HG03095 (cell line): ENCODE measurements around the gene RNF146.
"Not testable (repeated sequence)": the region's sequence is repeated elsewhere in the genome, so short reads cannot be mapped to it uniquely, and the experiment has no call there.

Experiments used
- ATAC-seq: cut with Tn5 transposase; IDR thresholded peaks from one replicate; pipeline ENCODE4 v1.9.1; 2021; ENCODE audit warnings: moderate library complexity; ENCODE audit not compliant: unreplicated experiment

Gene RNF146, protein sequence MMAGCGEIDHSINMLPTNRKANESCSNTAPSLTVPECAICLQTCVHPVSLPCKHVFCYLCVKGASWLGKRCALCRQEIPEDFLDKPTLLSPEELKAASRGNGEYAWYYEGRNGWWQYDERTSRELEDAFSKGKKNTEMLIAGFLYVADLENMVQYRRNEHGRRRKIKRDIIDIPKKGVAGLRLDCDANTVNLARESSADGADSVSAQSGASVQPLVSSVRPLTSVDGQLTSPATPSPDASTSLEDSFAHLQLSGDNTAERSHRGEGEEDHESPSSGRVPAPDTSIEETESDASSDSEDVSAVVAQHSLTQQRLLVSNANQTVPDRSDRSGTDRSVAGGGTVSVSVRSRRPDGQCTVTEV

DNA sequence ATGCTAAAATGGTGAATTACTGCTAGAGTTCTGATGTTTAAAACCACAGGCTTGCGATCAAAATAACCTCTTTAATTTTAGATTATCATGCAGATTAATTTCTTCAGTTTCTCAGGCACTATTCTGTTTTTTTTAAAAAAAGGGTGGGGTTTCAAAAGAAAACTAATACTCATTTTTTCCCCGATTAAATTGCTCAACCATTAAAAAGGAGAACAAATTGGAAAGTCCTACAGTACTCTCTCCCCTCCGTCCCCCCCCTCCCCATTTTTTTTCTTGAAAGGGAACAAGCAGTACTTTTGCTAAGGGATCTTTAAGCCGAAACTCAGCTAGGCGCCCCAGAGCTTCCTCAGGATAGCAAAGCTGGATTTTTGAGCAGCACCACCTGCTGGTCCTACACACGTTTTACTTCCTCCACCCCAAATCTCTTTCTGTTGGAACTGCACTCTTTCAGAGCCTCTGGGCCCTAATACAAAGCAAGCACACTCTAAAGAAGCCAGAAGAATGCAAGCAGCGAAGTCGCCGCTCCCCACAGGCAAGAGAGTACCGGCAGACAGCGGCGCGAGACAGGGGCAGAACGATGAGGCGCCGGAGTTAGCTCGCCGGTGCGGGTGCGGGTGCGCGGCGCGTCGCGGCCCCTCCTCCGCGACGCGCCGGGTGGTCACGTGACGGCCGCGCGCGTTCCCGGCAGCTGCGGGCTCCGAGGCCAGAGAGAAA lies at the start of gene RNF146:
TSS of gene RNF146 (plus strand) at position 687 of the 714 bp plus-strand sequence. CDS start 13,475 bp downstream, outside the sequence.
- peak; percentile 76 for ATAC-seq

DNA sequence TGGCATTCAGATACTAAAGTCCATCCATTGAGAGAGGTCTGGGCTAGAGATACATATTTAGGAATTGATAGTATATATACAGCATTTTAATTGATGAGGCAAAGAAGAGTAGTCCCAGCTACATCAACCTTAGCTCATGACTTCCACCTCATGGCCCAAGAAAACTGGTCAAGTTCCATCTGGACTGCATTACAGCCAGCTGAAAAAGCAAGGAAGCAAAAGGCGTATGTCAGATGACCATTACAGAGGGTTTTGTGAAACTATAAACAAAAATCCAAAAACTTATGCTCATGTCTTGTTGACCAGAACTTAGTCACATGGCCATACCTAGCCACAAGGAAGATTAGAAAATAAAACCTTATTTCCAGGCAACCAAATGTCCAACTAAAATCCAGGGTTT lies 46.8 kb upstream of the RNF146 start:
- ATAC-seq = no peak

DNA sequence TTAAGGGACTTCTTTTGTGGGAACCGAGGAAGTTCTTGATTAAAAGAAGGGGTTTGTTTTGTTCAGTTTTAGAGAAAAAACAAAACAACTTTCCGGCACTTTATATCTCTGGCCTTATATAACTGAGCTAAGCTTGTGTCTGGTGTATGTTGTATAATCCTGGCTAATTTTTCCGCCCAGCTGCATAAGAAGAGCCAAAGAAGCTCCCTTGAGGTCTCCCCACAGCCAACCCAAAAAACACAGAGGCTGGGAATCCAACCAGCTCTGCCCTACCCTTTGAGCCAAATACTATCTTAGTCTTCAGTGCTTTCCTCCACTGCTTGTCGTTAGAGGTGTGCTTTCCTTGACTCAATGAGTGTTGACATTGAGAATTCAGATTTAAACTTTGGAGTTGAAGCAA lies 45.5 kb upstream of the RNF146 start:
- no peak for ATAC-seq

DNA sequence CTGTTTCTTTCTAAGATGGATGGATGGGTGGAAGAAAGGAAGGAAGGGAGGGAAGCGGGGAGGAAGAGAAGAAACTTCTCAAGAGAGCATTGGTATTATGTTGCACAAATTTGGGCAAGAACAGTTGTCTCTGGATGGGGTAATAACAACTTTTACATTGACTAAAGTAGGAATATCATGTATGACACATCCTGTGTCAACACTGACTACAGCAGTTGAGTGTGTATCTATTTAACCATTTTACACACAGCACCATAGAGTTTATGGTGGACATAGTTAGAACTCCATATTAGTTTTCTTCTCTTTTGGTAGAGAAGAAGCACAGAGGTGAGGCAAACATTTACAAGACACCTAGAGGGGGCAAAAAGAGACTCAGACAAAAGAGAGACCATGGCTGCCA lies 44.2 kb upstream of the RNF146 start:
- no peak for ATAC-seq

DNA sequence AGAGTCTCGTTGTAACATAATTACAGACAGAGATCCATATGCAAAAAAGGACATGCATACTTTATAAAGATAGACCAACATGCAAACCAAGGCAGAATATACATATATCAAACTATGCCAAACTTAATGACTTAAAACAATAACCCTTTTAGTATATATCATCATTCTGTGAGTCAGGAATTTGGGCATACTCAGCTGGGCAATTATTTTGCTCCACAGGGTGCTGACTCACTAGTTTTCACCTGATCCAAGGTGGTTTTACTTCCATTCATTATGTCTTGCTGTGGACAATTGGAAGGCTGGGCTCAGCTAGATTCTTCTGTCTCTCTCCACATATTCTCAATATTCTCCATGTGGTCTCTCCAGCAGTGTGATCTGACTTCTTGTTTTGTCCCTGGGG lies 41.2 kb upstream of the RNF146 start:
- no peak for ATAC-seq

DNA sequence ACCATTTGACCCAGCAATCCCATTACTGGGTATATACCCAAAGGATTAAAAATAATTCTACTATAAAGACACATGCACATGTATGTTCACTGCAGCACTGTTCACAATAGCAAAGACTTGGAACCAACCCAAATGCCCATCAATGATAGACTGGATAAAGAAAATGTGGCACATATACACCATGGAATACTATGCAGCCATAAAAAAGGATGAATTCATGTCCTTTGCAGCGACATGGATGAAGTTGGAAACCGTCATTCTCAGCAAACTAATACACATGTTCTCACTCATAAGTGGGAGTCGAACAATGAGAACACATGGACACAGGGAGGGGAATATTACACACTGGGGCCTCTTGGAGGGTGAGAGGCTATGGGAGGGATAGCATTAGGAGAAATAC lies 32.8 kb upstream of the RNF146 start:
- ATAC-seq = not testable (repeated sequence)

DNA sequence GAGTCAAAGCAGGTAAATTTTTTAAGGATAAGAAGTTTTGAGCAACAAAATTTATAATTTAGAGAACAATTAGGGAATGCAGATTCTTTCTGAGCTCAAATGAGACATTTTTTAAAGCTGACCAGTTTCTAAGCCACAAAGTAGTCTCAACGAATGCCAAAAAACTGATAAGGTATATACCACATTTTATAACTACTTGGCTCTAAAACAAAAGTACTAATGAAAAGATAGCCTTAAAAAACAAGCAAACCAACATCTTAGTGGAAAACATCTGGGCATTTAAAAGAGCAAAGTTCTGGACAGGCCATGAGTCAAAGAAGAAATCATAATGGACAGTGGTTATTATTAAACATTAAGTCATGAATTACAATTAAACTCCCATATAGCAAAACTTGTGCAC lies 23.2 kb upstream of the RNF146 start:
- no peak for ATAC-seq

DNA sequence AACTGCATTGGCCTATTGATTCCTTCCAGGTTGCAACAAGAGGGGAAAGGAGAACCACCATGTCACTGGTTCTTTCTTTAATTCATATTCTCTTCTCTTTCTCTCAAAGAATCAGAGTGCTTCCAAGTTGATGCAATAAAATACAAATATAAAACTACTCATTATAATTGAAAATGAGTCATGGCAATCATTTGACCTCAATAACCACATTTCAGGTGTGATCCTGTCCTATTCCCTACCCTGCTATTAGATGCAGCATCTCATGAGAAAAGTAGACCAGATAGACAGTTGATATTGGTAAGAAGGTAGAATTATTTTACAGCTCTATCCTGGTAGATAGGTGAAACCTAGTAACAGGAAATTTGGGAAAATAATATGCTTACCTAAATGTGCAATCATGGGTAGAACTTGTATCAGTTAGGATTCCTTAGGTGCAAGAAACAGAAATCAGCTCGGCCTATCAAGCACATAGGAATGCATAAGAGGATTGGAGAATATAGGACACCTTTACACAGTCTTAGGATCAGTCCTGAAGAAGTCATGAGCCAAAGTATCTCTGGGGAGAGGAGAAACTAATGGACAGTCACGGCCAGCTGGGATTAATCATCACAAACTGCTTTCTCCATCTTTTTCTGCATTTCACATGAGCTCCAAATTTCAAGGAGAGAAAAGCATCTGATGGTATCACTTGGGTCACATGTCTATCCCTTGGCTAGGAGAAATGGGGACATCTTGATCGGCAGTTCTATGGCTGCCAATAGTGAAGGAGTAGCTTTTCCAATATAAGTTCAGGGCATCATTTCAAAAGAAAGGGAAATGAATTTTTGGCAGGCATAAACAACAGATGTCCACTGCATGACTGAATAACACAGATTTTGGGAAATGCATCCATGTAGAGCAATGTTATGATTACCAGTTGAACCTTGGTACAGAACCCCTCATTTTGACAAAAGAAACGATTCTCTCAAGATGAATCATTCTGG lies 19.3 kb upstream of the RNF146 start:
- no peak for ATAC-seq

DNA sequence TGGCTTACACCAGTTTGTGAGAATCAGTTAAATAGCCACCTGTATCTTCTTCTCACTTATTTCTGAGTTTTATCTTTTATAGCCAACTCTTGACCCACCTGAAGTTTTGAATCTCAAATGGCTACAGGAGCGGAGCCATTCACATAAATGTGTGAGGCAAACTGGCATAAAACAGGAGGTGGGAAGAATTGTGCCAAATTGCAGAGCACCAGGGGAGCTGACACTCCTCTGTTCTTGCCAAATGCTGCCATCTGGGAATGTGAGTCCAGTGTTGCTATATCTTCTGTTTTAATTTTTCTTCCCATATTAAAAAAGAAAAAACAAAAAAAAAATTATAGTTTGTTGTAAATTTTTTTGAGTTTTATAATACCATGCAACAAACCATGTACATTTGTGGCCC lies 17.0 kb upstream of the RNF146 start:
- no peak for ATAC-seq

DNA sequence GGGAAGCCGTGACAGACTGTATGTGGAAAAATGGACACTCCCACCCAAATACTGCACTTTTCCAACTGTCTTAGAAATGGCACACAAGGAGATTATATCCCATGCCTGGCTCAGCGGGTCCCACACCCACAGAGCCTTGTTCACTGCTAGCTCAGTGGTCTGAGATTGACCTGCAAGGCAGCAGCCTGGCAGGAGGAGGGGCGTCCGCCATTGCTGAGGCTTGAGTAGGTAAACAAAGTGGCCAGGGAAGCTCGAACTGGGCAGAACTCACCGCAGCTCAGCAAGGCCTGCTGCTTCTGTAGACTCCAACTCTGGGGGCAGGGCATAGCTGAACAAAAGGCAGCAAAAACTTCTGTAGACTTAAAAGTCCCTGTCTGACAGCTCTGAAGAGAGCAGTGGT lies 11.4 kb upstream of the RNF146 start:
- no peak for ATAC-seq

DNA sequence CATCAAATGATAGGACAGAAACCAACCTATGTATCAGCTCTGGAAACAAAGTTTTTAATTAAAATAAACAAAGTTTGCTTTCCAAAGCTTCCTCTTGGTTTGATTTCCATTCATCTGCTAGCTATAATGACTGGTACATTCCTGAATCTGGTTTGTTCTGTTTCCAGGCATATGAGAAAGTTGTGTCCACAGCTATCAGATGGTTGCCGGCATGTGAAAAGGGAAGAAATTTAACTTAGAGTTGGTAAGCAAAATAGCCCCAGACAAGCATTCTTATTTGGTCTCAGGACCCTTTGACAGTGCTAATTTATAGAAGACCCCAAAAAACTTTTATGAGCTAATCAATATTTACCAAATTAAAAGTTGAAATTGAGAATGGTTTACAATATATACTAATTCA lies 3.8 kb upstream of the RNF146 start:
- ATAC-seq = no peak

DNA sequence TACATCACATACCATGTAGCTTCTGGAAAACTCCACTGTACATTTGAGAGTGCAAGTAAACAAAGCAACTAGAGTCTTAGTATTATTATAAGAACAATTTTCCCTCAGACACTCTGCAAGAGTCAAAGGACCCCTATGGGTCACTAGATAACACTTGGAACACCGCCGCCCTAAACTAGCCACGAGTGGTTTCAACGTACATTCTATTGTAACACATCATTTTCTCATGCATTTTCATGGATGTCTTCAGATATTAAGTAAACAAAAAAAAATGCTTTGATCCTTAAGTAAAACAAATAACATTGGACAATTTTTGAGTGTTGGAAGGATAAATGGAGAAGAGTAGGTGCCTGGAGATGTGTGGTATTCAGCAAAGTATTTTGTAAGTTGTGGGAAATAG lies 3.2 kb upstream of the RNF146 start:
- no peak for ATAC-seq

DNA sequence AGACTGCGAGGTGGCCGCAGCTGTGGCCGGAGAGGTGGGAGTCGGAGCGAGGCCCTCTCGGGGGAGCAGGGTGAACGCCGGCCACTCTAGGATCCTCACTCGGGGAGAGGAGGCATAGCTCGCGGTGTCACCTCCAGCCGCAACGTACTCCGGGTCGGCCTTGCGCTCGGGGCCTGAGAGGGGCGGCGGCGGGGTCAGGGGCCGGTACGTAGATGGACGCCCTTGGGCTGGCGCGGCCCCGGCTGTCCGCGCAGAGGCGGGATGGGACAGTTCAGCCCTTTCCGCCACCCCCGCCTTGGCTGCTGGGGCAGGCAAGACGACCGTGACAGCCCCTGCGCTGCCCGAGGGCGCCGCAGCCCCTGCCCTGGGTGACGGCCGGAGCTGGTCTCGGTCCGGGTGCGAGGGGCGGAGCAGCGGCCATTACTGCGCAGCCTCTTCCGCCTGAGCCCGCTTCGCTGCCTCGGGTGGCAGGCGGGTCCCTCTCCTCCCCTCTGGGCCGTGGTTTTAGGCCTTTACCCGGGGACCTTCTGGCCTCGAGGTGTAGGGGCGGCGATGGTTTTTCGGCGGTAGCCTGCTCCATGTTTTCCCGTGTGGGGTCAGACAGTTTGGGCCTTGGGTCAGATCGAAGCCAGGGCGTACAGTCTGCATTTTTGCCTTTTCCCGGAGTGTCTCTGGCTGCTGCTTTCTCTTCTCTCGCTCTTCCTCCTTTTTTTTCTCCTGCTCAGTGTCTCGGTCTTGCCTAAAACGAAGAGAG lies 405 bp downstream of the RNF146 start:
- peak; percentile 76 for ATAC-seq

DNA sequence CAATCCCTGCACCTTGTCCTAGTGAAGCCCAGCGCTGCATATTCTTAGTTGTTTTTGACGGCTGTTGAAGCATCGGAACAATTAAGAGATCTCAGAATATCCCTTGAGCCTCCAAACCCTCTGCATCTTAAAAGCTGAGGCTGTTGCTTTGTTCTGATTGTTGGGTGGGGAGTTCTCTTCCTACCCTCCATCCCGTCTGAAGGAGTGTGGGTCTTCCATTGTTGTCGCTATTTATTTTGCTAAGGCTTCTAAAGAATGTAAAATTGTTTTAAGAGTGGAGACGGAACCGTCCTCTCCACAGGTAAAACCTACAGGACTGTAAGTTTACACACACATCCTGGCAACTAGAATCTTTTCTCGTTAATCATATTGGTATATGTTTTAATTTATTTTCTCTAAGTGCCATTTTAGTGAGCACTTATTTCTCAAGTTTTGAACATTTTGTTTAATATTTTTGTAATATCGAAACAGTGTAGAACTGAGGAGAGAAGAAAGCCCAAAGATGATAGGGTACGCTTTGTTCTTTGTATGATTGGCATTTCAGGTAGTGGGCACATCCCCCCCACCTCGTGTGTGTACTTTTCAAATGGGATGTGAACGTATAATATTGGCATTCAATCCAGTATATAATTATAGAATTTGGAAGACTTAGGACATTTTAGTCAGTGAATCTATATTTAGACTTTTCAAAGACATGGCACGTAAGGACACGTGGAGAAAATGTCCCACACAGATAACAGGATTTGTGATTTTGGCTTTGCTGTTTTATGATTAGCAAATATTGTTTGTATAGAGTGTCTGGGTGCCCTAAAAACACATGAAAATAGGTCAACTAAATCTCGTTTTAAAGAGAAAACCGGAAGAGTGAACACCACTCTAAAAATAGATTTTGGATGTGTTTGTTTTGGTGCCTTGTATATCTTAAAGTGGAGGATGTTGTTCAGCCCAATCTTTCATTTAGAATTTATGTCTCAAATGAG lies 1.3 kb downstream of the RNF146 start:
- peak; percentile 1 for ATAC-seq

DNA sequence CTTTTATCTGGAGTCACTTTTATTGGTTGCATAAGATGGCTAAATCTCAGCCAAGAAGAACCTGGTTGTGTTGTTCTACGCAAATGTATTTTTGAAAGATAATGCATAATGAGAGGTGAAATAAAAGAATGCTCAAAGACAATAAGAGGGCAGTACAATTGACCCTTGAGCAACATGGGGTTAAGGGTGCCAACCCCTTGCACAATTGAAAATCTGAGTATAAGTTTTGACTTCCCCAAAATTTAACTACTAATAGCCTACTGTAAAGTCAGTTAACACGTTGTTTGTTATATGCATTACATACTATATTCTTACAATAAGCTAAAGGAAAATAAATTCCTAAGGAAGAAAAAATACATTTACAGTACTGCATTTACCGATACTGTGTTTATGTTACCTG lies 5.9 kb downstream of the RNF146 start:
- ATAC-seq = no peak

DNA sequence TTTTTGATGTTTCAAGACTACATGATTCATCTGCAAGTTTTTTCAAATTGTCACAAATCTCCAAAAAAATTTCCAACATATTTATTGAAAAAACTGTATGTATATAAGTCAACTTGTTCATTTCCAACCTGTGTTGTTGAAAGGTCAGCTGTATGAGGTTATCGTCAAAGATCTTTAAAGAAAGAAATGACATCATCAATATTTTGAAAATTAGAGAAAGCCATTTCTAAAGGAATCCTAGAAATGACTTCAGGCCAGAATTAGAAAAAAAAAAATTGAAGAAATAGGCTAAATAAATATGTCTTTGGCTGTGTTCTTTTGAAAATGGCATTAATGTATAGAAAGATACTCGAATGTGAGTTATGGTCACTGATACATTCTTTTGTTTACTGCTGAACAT lies 6.8 kb downstream of the RNF146 start:
- no peak for ATAC-seq

DNA sequence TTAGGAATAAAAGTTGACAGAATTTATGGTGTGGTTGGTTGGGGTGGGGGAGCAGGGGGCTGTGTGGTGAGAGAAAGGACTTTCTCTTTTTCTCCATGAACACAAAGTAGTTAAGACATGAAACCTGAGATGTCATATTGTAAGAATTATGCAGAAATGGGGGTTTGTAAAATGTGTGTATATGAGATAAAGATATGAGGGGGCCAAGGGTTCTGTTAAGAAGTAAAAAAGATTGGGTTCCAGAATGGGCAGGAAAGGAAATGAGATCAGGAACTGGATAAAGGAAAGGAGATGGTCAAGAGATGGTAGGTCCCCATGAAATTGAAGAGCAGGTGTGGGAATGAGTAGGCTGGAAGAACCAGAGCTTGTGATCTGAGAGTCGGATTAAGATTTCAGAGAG lies 9.7 kb downstream of the RNF146 start:
- no peak for ATAC-seq

DNA sequence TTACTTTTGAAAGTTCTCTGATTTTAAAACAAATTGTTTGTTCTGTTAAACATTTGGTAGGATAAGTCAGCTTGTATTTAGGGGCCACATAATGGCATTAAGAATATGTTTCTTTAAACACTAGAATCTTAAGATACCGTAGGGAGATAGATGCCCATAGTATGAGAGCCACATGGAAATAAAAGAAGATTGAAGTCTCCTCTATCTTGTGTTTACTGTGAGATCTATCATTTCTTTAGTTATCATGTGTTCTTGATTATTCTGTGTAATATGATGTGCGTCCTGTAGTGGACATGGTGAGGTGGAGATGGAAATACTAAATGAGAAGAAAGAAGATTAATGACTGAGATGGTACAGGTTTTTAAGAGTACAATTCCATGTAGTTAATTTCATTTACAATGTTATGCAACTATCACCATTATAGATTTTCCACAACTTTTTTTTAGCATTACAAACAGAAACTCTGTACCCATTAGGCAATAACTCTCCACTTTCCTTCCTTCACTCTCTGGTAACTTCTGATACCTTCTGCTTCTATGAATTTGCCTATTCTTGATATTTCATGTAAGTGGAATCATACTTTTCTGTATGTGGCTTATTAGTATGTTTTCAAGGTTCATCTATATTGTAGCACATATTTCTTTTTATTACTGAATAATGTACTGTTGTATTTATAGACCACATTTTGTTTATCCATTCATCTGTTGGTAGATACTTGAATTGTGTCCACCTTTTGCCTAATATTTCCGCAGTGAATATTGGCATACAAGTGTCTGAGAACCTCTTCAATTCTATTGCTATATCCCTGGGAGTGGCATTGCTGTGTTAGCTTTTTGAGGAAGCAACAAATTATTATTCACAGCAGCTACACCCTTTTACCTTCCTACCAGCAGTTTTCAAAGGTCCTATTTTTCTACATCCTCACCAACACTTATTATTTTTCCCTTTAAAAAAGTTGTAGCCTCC lies 11.5 kb downstream of the RNF146 start:
- no peak for ATAC-seq
